Activated naive CD8-positive, alpha-beta T cell treated with anti-CD3 and anti-CD28 coated beads, Interleukin-2, amount 50 U/mL, for 24 hours (primary cell): Measurements from ENCODE around the gene DRD1.
A peak's percentile ranks its signal among the peaks of the same experiment; 100 is the strongest.

Experiments
- ATAC-seq: fragments of 150-1000 bp; cut with Tn5 transposase; one replicate; pipeline ENCODE4 v1.10.0; 2021
- DNase-seq: peaks from one replicate; pipeline ENCODE4 v3.0.0; 2021
- H3K27ac Mint-ChIP-seq: one replicate; pipeline ENCODE4 v1.8.0; 2021; ENCODE audit warnings: mild to moderate bottlenecking, mixed read lengths
- H3K27me3 Mint-ChIP-seq: one replicate; pipeline ENCODE4 v1.8.0; 2021; ENCODE audit warnings: mixed read lengths
- H3K36me3 Mint-ChIP-seq: one replicate; pipeline ENCODE4 v1.8.0; 2021; ENCODE audit warnings: low read depth, mixed read lengths
- H3K4me1 Mint-ChIP-seq: one replicate; pipeline ENCODE4 v1.8.0; 2021; ENCODE audit warnings: mixed read lengths
- H3K4me3 Mint-ChIP-seq: one replicate; pipeline ENCODE4 v1.8.0; 2021; ENCODE audit warnings: mild to moderate bottlenecking, moderate library complexity, mixed read lengths
- H3K9me3 Mint-ChIP-seq: one replicate; pipeline ENCODE4 v1.8.0; 2021; ENCODE audit warnings: mixed read lengths

DRD1 gene

DNA sequence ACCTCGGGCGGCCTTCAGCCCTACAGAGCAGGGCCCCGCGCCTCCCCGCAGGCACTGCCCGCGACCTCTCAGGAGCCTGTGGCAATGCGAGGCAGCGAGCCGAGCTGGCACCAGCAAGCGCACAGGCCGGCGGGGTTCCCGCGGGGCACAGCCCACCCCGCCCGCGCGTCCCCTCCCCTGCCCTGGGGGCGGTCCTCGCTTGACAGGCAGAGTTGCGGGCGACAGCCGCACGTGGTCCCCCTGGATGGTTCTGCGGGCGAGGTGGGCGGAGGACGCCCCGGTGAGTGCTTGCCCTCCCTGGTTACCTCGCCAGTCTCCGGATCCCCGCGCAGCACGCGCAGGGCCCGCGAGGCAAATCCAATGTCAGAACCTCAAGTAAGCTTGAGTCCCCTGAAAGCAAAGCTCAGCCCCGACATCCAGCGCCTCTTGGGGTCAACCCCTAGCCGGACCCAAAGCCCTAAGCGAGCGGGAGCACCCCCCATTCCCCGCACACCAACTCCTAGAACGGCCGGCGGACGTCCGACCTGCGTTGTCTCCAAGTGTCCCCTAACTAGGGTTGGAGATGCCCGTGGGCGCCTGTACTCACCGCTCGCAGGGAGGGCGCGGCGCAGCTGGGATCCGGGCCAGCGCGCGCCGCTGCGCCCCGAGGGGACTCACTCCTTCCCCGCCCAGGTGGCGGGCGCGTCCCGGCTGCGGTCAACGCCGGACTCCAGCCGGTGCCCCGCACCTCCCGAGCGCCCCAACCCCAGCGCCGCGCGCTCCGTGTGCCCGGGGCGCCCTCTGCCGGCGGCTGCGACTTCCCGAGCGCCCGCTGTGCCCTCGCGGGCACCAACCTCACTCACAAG, at the start of gene DRD1:
Gene DRD1, minus strand, starts transcription at position 123 of the 845 bp plus-strand sequence. CDS start 1,083 bp downstream, outside the sequence.
- Mint-ChIP-seq H3K9me3 (no peaks in the 10 kb centered on the region), H3K27me3 (peaks cover 66% of the 10 kb centered on the region), H3K27ac (no peak within 1 kb of the TSS), H3K4me1 (peaks cover 6% of the 10 kb centered on the region), H3K36me3 (no peaks in the 10 kb centered on the region), H3K4me3 (peak within 1 kb of the TSS; percentile 52)
- DNase-seq (peak; percentile 67), ATAC-seq (peak; percentile 80)

DNA sequence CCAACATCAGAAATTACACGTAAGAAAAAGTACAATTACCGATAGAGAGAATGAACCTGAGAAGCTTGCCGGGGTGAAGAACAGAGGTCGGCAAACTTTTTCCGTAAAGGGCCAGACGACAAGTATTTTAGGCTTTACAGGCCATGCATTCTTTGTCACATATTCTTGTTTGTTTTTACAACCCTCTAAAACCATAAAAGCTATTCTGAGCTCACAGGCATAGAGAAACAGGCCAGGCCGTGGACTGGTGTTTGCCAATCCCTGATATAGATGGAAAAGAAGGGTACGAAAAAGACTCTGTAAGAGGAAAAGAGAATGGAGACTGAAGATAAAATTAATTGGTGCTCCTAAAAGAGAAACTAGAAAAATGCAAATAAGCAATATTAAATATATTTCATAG, 49.7 kb upstream of the DRD1 start:
- Mint-ChIP-seq H3K36me3 (peaks cover 75% of the 10 kb centered on the region), H3K4me3 (no peak overlapping the region), H3K27ac (peak overlapping the region; percentile 24), H3K27me3 (no peaks in the 10 kb centered on the region), H3K9me3 (no peaks in the 10 kb centered on the region), H3K4me1 (peaks cover 65% of the 10 kb centered on the region)
- DNase-seq (no peak), ATAC-seq (no peak)

DNA sequence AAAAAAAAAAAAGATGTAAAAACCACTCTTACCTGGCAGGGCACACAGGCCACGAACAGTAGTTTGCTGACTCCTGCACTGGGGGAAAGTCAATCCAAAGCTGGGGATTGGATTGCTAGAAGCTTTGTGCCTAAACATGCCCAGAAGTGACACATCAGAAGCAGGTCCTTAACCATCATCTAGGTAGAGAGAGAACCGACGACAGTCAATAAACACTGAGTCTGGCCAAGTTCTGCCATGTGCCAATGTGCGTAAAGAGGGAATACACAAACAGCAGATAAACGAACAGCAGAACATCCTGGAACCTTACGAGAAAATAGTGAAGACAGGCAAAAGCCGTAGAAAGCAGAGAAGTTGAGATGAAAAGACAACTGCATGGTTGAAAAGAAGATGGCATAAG, 49.3 kb upstream of the DRD1 start:
- no peaks in the 10 kb centered on the region for H3K9me3 Mint-ChIP-seq
- H3K4me1 Mint-ChIP-seq: peaks cover 67% of the 10 kb centered on the region
- H3K36me3 Mint-ChIP-seq: peaks cover 75% of the 10 kb centered on the region
- no peak overlapping the region for H3K4me3 Mint-ChIP-seq
- no peaks in the 10 kb centered on the region for H3K27me3 Mint-ChIP-seq
- ATAC-seq: no peak
- peak overlapping the region; percentile 24 for H3K27ac Mint-ChIP-seq
- DNase-seq: no peak

DNA sequence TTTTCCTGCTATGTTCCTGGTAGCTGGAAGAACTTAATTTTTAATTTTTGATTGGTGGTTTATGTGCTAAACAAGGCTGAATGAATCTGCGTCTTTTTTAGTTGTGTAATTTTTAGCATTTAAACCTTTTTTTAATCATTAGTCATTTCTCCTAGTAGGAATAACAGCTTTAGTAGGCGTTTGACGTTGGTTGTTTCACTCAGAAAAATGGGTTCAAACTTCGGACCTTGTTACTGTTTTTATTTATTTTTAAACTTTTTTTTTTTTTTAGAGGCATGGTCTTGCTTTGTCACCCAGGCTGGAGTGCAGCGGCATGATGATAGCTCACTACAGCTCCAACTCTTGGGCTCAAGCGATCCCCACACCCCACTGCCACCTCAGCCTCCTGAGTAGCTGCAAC, 47.2 kb upstream of the DRD1 start:
- no peak overlapping the region for H3K27ac Mint-ChIP-seq
- H3K4me3 Mint-ChIP-seq: no peak overlapping the region
- peaks cover 79% of the 10 kb centered on the region for H3K36me3 Mint-ChIP-seq
- H3K4me1 Mint-ChIP-seq: peaks cover 76% of the 10 kb centered on the region
- DNase-seq: no peak
- no peaks in the 10 kb centered on the region for H3K9me3 Mint-ChIP-seq
- H3K27me3 Mint-ChIP-seq: no peaks in the 10 kb centered on the region
- no peak for ATAC-seq

DNA sequence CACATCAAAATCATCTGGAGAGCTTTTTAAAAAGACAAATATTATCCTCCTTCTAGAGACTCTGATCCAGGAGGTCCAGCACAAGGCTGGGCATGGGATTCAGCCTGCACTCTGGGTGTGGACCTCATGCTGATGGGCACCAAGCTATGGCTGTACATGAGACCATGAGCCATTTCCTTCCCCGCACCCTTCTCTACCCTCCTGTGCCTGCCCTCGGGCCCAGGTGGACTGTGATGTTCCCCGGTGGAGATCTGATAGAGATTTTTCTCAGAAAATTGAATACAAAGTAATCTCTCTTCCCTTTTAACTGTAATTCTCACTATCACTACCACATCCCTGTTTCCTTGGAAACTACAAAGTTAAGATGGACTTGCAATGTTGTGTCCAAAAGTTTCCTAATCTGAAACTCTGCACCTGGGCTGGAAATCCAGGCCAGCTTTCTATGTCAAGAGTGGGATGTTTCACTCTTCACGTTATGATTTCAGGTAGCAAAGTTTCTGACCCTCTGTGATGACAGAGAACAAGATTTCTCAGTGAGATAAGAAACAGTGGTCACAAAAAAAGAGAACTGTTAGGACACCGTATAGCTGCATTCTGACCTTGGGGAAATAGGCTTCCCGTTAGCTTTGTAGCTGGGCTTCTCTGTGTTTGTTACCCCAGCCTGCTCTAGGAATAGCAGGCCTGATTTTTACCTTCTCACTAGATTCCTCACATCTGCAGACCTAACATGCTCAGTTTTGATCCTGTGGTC, 45.9 kb upstream of the DRD1 start:
- ATAC-seq (no peak), DNase-seq (no peak)
- Mint-ChIP-seq H3K36me3 (peaks cover 82% of the 10 kb centered on the region), H3K9me3 (no peaks in the 10 kb centered on the region), H3K4me1 (peaks cover 84% of the 10 kb centered on the region), H3K27ac (peak overlapping the region; percentile 76), H3K4me3 (peak overlapping the region; percentile 1), H3K27me3 (no peaks in the 10 kb centered on the region)

DNA sequence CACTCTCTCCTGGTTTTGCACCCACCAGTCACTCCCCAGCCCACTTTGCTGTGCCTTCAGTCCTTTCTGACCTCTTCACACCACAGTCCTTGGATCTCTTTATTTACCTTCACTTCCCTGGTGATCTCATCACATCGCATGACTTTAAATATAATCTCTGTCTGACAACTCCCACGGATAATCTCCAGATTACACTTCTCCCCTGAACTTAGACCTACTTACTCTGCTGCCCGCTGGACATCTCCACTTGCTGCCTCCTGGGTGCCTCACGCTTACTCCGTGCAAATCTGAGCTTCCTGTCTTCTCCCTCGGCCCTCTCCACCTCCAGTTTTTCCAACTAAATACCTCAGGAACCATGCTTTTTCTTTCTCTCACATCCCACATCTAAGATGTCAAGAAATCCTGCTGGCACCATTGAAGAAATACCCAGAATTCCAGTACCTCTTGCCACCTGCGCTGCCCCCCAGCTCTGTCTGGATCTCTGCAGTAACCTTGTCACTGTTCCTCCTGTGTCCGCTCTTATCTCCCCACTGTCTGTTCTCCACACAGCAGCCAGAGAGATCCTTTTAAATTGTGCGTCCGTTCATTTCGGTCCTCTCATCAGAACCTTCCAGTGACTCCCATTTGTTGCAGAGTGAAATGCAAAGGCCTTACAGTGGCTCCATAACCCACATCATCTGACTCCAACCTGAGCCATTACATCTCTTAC, 43.7 kb upstream of the DRD1 start:
- Mint-ChIP-seq H3K4me1 (peaks cover 87% of the 10 kb centered on the region), H3K27ac (peak overlapping the region; percentile 61), H3K4me3 (peak overlapping the region; percentile 17), H3K27me3 (no peaks in the 10 kb centered on the region), H3K9me3 (no peaks in the 10 kb centered on the region), H3K36me3 (peaks cover 86% of the 10 kb centered on the region)
- DNase-seq (no peak), ATAC-seq (no peak)

DNA sequence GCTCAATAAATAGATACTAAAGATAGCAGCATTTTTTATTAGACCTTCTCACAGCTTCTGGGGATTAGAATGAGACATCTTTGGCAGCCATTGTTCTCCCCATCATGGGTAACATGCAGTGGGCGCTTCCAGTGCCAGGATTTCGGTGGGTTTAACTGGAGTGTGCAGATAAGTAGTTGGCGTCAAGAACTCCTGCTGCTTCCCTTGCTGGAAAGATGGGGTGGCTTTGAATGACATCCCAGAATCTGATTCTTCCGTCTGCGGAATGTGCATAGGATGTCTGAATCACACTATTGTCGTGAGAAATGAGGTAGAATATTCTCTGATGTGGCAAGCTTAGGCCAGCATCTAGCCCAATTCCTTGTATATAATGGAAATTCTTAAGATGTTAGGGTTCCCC, 41.6 kb upstream of the DRD1 start:
- H3K4me1 Mint-ChIP-seq: peaks cover 97% of the 10 kb centered on the region
- peaks cover 92% of the 10 kb centered on the region for H3K36me3 Mint-ChIP-seq
- ATAC-seq: no peak
- H3K9me3 Mint-ChIP-seq: no peaks in the 10 kb centered on the region
- DNase-seq: no peak
- no peaks in the 10 kb centered on the region for H3K27me3 Mint-ChIP-seq
- peak overlapping the region; percentile 11 for H3K4me3 Mint-ChIP-seq
- peak overlapping the region; percentile 73 for H3K27ac Mint-ChIP-seq

DNA sequence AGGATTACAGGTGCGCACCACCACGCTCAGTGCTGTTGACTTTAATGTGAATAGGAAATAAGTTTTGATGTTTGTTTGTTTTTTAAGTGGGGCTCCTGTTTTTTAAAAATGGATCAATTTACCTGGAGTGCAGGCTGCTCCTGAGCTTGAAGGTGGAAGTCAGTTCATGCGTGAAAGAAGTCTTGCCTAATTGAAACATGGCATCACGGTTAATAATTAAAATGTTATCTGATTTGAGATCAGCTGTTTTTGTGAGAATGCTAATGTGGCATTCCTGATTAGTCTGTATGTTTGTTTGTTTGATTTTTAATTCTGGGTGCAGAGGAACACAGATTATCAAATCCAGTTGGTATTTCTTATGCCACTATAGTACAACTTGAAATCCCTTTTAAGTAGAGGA, 40.8 kb upstream of the DRD1 start:
- no peak for ATAC-seq
- H3K4me3 Mint-ChIP-seq: no peak overlapping the region
- H3K27me3 Mint-ChIP-seq: no peaks in the 10 kb centered on the region
- H3K9me3 Mint-ChIP-seq: no peaks in the 10 kb centered on the region
- H3K36me3 Mint-ChIP-seq: peaks cover 93% of the 10 kb centered on the region
- H3K4me1 Mint-ChIP-seq: peaks cover 96% of the 10 kb centered on the region
- DNase-seq: no peak
- peak overlapping the region; percentile 14 for H3K27ac Mint-ChIP-seq

DNA sequence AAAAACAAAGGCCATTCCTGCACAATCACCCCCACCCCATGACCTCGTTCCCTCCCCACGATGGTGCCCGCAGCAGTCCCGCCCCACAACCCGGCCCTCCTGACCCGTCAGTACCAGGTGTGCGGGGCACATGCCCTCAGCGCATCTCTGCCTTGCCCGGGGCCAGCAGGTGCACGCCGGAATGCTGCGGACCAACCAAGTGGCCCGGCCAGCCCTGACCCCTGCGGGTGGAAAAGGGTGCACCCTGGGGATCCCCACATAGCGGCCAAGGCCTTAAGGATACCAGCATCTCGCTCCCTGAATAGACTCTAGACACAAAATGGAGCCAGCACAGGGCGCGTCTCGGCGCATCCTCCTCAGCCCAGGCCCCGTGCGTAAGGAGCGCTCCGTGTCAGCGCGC, 40.3 kb upstream of the DRD1 start:
- Mint-ChIP-seq H3K9me3 (no peaks in the 10 kb centered on the region), H3K4me1 (peaks cover 94% of the 10 kb centered on the region), H3K27ac (no peak overlapping the region), H3K4me3 (no peak overlapping the region), H3K27me3 (no peaks in the 10 kb centered on the region), H3K36me3 (peaks cover 93% of the 10 kb centered on the region)
- ATAC-seq (no peak), DNase-seq (no peak)

DNA sequence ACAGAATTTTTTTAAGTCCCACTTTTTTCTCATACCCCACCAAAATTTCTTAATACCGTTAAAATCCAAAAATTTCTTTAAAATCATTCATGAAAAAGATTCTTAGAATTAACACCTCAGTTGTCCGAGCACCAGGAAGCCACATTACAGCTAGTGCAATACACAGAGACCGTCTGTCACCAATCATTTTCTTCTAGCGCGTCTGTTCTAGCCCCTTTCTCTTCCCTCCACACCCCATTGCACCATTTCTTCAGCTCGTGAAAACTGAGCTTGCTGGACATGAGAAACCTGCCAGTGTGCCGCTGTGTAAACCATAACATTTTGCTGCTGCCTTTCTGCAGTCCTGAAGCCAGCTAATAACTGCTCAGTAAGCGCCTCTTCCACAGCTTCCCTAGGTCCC, 39.4 kb upstream of the DRD1 start:
- Mint-ChIP-seq H3K27me3 (no peaks in the 10 kb centered on the region), H3K27ac (peak overlapping the region; percentile 65), H3K4me1 (peaks cover 85% of the 10 kb centered on the region), H3K4me3 (peak overlapping the region; percentile 96), H3K36me3 (peaks cover 89% of the 10 kb centered on the region), H3K9me3 (no peaks in the 10 kb centered on the region)
- ATAC-seq: no peak
- DNase-seq: no peak

DNA sequence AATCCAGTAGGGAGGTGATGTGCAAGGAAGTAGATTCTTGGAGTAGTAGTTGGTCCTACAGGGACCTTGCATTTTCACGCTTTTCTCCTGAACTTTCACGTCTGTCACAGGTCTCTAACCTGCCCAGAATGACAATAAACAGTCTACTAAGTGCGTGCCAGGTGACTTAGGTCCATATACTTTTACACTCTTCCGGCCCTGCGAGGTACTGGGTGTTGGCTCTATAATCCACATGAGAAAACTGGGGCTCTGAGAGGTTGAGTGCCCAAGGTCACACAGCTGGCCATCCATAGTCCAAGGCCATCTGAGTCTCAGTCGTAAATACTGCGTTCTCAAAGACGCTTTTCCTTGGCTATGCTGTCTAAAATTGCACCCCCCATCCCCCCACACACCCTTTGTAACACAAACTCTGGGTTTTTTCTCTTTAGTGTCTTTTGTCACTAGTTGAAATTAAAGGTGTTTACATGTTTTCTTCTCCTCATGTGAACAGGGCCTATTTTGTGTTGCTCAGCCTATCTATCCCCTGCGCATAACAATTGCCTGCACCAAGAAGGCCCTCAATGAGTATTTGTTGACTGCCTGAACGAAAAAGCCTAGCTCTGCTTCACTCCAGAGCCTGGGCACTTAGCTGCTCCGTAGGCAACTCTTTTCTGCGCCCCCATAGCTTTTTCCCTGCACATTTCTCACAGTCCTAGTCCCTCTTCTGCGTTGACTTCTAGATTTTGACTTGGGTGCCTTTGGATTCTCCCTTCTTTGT, 35.3 kb upstream of the DRD1 start:
- no peak for ATAC-seq
- Mint-ChIP-seq H3K9me3 (no peaks in the 10 kb centered on the region), H3K27ac (peak overlapping the region; percentile 97), H3K4me1 (peaks cover 62% of the 10 kb centered on the region), H3K4me3 (peak overlapping the region; percentile 96), H3K27me3 (peaks cover 1% of the 10 kb centered on the region), H3K36me3 (peaks cover 54% of the 10 kb centered on the region)
- DNase-seq: no peak

DNA sequence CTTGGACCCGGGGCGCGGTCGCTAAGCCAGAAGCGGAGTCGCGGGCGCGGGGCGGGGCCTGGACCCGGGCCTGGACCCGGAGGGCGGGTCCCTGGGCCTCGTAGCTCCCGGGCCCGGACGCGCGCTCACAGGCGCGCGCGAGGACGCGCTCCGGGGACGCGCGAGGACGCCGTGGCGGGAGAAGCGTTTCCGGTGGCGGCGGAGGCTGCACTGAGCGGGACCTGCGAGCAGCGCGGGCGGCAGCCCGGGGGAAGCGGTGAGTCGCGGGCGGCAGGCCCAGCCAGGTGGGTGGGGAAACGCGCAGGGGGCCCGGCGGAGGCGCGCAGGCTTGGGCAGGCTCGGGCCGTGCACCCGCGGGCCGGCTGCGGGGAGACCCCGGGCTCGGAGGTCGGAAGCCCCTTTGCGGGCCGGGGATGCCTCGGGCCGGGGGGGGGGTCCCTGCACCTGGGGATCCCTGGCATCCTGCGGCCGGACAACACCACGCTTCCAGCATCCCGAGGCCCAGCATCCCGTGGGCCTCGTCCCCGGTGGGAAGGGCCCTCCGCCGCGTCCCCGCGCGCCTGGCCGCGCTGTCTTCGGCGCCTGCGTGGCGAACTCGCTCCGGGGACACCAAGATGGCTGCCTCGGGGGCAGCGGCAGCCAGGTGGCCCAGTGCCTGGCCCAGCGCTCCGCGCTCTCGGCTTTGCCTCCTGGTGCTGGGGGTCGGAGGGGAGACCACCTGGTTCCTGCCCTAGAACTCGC, 34.6 kb upstream of the DRD1 start, which contains the start of gene SFXN1:
Gene SFXN1, plus strand, starts transcription at position 177 of the 741 bp plus-strand sequence. CDS start 13,544 bp downstream, outside the sequence.
- Mint-ChIP-seq H3K4me1 (peaks cover 54% of the 10 kb centered on the region), H3K4me3 (peak within 1 kb of the TSS; percentile 96), H3K9me3 (no peaks in the 10 kb centered on the region), H3K27ac (peak within 1 kb of the TSS; percentile 97), H3K27me3 (peaks cover 1% of the 10 kb centered on the region), H3K36me3 (peaks cover 47% of the 10 kb centered on the region)
- peak; percentile 88 for ATAC-seq
- peak; percentile 88 for DNase-seq

DNA sequence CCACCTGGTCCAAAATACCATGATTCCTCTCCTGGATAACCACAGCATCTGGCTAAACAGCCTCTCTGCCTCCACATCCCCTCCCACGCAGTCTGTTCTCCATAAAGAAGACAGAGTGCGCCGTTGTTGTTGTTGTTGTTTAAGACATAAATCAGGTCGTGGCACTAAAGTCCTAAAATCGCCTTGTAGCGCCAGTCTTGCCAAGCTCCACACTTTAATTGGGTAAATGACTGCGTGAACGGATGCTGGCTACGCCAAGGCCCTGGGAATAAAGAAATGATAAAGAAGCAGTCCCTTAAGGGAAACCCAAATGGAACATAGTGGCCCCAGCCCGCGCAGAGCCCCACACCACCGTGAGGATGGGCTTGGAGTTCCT, 34.0 kb upstream of the DRD1 start:
- Mint-ChIP-seq H3K9me3 (no peaks in the 10 kb centered on the region), H3K27me3 (peaks cover 1% of the 10 kb centered on the region), H3K4me1 (peaks cover 49% of the 10 kb centered on the region), H3K27ac (no peak overlapping the region), H3K4me3 (peak overlapping the region; percentile 74), H3K36me3 (peaks cover 42% of the 10 kb centered on the region)
- DNase-seq (no peak), ATAC-seq (no peak)
